ENCODE measurements around the gene PHF1. TPM values are rescaled to one million over a fixed set of nuclear protein-coding genes. Genes with fewer than 3 reads are reported as not detected.
"Not testable (repeated sequence)": the region's sequence is repeated elsewhere in the genome, so short reads cannot be mapped to it uniquely, and the experiment has no call there.

The PHF1 gene
- total and polyA plus RNA-seq, 2 experiments from 2014 or later: 24.5 to 44.9 TPM

- DNase-seq: no peak
- WGBS, 2 experiments (ENCODE audit: low coverage in 1 of 2, low lambda C conversion rate in 2 of 2, missing lambda C conversion rate in 2 of 2): 52 to 58% methylated on average over 3 of the region's 3 CpGs
- no peaks in the 10 kb centered on the region for H3K9me3 ChIP-seq (ENCODE audit: low read depth)
Measured at GRCh38 chr6:33392979-33393378, 17.8 kb upstream of the PHF1 start.

GRCh38 chr6:33397541-33397940 is 13.3 kb upstream of the PHF1 start:
- Histone ChIP-seq H3K9me2 (ENCODE audit: insufficient read depth) (no peaks in the 10 kb centered on the region), H3K9ac (no peak overlapping the region), H3K36me3 (ENCODE audit: low read depth) (no peaks in the 10 kb centered on the region), H4K20me1 (ENCODE audit: insufficient read depth) (no peaks in the 10 kb centered on the region), H3K4me2 (ENCODE audit: unreplicated experiment) (no peak overlapping the region), H3K4me1 (ENCODE audit: insufficient read depth) (peaks cover 4% of the 10 kb centered on the region; the same call in 1 of the 2 replicates), H3K9me3 (ENCODE audit: low read depth) (no peaks in the 10 kb centered on the region), H3K27me3 (replicated peaks; ENCODE audit: insufficient read depth) (no peaks in the 10 kb centered on the region), H3K79me2 (ENCODE audit: insufficient read depth) (peaks cover 71% of the 10 kb centered on the region), H3K4me3 (no peak overlapping the region), H3F3A (ENCODE audit: insufficient read depth) (0 out of 2 replicates have a peak, but pooled peaks cover 3% of the 10 kb centered on the region), H2AFZ (no peak overlapping the region), H3K27ac (no peak overlapping the region)
- WGBS, 2 experiments (ENCODE audit: low coverage in 1 of 2, low lambda C conversion rate in 2 of 2, missing lambda C conversion rate in 2 of 2): 90 to 100% methylated on average over 1 of the region's 1 CpG
- in situ Hi-C loops (cut with MboI): no loop called here
- TF ChIP-seq EZH2 (IDR thresholded peaks at IDR 0.05; ENCODE audit: insufficient read depth, poor library complexity, severe bottlenecking) (no peak), EZH2phosphoT487 (IDR thresholded peaks at IDR 0.05; ENCODE audit: insufficient read depth, low read depth) (no peak)
- no peak for DNase-seq

More at GRCh38 chr6:33392979-33393378, 17.8 kb upstream of the PHF1 start:
- peak overlapping the region; percentile 85 for H3K9ac ChIP-seq
- peak overlapping the region; percentile 84 for H2AFZ ChIP-seq
- H3K9me2 ChIP-seq (ENCODE audit: insufficient read depth): no peaks in the 10 kb centered on the region
- H3K36me3 ChIP-seq (ENCODE audit: low read depth): no peaks in the 10 kb centered on the region
- peaks cover 13% of the 10 kb centered on the region; the same call in 1 of the 2 replicates for H3F3A ChIP-seq (ENCODE audit: insufficient read depth)
- TF ChIP-seq EZH2 (IDR thresholded peaks at IDR 0.05; ENCODE audit: insufficient read depth, poor library complexity, severe bottlenecking) (no peak), EZH2phosphoT487 (IDR thresholded peaks at IDR 0.05; ENCODE audit: insufficient read depth, low read depth) (no peak)
- H3K27me3 ChIP-seq (replicated peaks; ENCODE audit: insufficient read depth): no peaks in the 10 kb centered on the region
- H3K4me3 ChIP-seq: peak overlapping the region; percentile 84
- in situ Hi-C loops (cut with MboI): no loop called here
- peaks cover 8% of the 10 kb centered on the region; the same call in 1 of the 2 replicates for H3K4me1 ChIP-seq (ENCODE audit: insufficient read depth)
- H3K27ac ChIP-seq: peak overlapping the region; percentile 77
- H4K20me1 ChIP-seq (ENCODE audit: insufficient read depth): no peaks in the 10 kb centered on the region
- H3K4me2 ChIP-seq (ENCODE audit: unreplicated experiment): peak overlapping the region; percentile 84
- peaks cover 60% of the 10 kb centered on the region for H3K79me2 ChIP-seq (ENCODE audit: insufficient read depth)

- H3K4me1 ChIP-seq (ENCODE audit: insufficient read depth); H3K36me3 ChIP-seq (ENCODE audit: low read depth); H2AFZ ChIP-seq; H3K4me2 ChIP-seq (ENCODE audit: unreplicated experiment); H3K9me3 ChIP-seq (ENCODE audit: low read depth); H3K27ac ChIP-seq; in situ Hi-C loops (cut with MboI); H4K20me1 ChIP-seq (ENCODE audit: insufficient read depth); DNase-seq; H3K9ac ChIP-seq; H3F3A ChIP-seq (ENCODE audit: insufficient read depth); H3K27me3 ChIP-seq (replicated peaks; ENCODE audit: insufficient read depth); H3K4me3 ChIP-seq; H3K9me2 ChIP-seq (ENCODE audit: insufficient read depth): not testable (repeated sequence)
- peaks cover 63% of the 10 kb centered on the region for H3K79me2 ChIP-seq (ENCODE audit: insufficient read depth)
- WGBS, 2 experiments (ENCODE audit: low coverage in 1 of 2, low lambda C conversion rate in 2 of 2, missing lambda C conversion rate in 2 of 2): 97 to 98% methylated on average over 3 of the region's 3 CpGs
Measured at GRCh38 chr6:33398601-33399000, 12.2 kb upstream of the PHF1 start.

GRCh38 chr6:33399881-33400280 is 10.9 kb upstream of the PHF1 start:
- H3K4me2 ChIP-seq (ENCODE audit: unreplicated experiment); H3K36me3 ChIP-seq (ENCODE audit: low read depth); H3F3A ChIP-seq (ENCODE audit: insufficient read depth); DNase-seq; H3K27me3 ChIP-seq (replicated peaks; ENCODE audit: insufficient read depth); H3K9ac ChIP-seq; H3K9me2 ChIP-seq (ENCODE audit: insufficient read depth); in situ Hi-C loops (cut with MboI); H4K20me1 ChIP-seq (ENCODE audit: insufficient read depth); H3K4me1 ChIP-seq (ENCODE audit: insufficient read depth); H3K4me3 ChIP-seq; H2AFZ ChIP-seq; H3K27ac ChIP-seq; H3K9me3 ChIP-seq (ENCODE audit: low read depth): not testable (repeated sequence)
- peaks cover 50% of the 10 kb centered on the region for H3K79me2 ChIP-seq (ENCODE audit: insufficient read depth)
- 97 to 99% methylated on average over 6 of the region's 6 CpGs for WGBS, 2 experiments (ENCODE audit: low coverage in 1 of 2, low lambda C conversion rate in 2 of 2, missing lambda C conversion rate in 2 of 2)

- WGBS, 2 experiments (ENCODE audit: low coverage in 1 of 2, low lambda C conversion rate in 2 of 2, missing lambda C conversion rate in 2 of 2): 96 to 98% methylated on average over 17 of the region's 17 CpGs
- Histone ChIP-seq H4K20me1 (ENCODE audit: insufficient read depth) (no peaks in the 10 kb centered on the region), H3K4me1 (ENCODE audit: insufficient read depth) (no peaks in the 10 kb centered on the region), H3K4me3 (no peak overlapping the region), H3K36me3 (ENCODE audit: low read depth) (no peaks in the 10 kb centered on the region), H3K9me2 (ENCODE audit: insufficient read depth) (no peaks in the 10 kb centered on the region), H3K27me3 (replicated peaks; ENCODE audit: insufficient read depth) (no peaks in the 10 kb centered on the region), H3F3A (ENCODE audit: insufficient read depth) (peaks cover 27% of the 10 kb centered on the region), H3K4me2 (ENCODE audit: unreplicated experiment) (no peak overlapping the region), H3K9ac (no peak overlapping the region), H2AFZ (no peak overlapping the region), H3K79me2 (ENCODE audit: insufficient read depth) (peaks cover 3% of the 10 kb centered on the region; the same call in 1 of the 2 replicates), H3K27ac (no peak overlapping the region), H3K9me3 (ENCODE audit: low read depth) (no peaks in the 10 kb centered on the region)
- in situ Hi-C loops (cut with MboI): no loop called here
- TF ChIP-seq EZH2 (IDR thresholded peaks at IDR 0.05; ENCODE audit: insufficient read depth, poor library complexity, severe bottlenecking) (no peak), EZH2phosphoT487 (IDR thresholded peaks at IDR 0.05; ENCODE audit: insufficient read depth, low read depth) (no peak)
- DNase-seq: no peak
Measured at GRCh38 chr6:33404884-33405283, 5.9 kb upstream of the PHF1 start.
